NCI-H1105 treated with DMSO at 0.1 percent for 48 hours (cell line): ENCODE data around the gene FKRP.
A peak's percentile ranks its signal among the peaks of the same experiment; 100 is the strongest.
"Not testable (repeated sequence)": the region's sequence is repeated elsewhere in the genome, so short reads cannot be mapped to it uniquely, and the experiment has no call there.

Experiments used
- DNase-seq: peaks from one replicate; lab custom pipeline; 2025; lab: John Stamatoyannopoulos, UW

Gene FKRP

GRCh38 chr19:46759817-46760333, 14.0 kb downstream of the FKRP start:
- DNase-seq, result no peak

GRCh38 chr19:46760363-46760762, 14.5 kb downstream of the FKRP start:
- DNase-seq, result no peak

GRCh38 chr19:46760897-46761296, 15.0 kb downstream of the FKRP start:
- DNase-seq, result not testable (repeated sequence)

GRCh38 chr19:46761418-46761831, 15.6 kb downstream of the FKRP start:
- DNase-seq, result no peak

GRCh38 chr19:46762245-46762890, 16.5 kb downstream of the FKRP start:
- DNase-seq, result no peak

GRCh38 chr19:46764817-46765291, 19.0 kb downstream of the FKRP start:
- DNase-seq, result no peak

- DNase-seq, result peak; percentile 6
These were observed 20.9 kb downstream of the FKRP start for GRCh38 chr19:46766569-46767317.

GRCh38 chr19:46768746-46769145, 22.9 kb downstream of the FKRP start:
- not testable (repeated sequence) for DNase-seq

GRCh38 chr19:46772170-46773017, 26.5 kb downstream of the FKRP start:
- no peak for DNase-seq

GRCh38 chr19:46773018-46773399, 27.2 kb downstream of the FKRP start:
- no peak for DNase-seq

GRCh38 chr19:46775642-46776258, 29.9 kb downstream of the FKRP start:
- DNase-seq, result no peak

GRCh38 chr19:46776927-46777911, 31.4 kb downstream of the FKRP start:
- no peak for DNase-seq

GRCh38 chr19:46777956-46778645, 32.2 kb downstream of the FKRP start:
- DNase-seq, result not testable (repeated sequence)

- DNase-seq, result no peak
These were observed 36.6 kb downstream of the FKRP start for GRCh38 chr19:46782355-46783019.

- peak; percentile 81 for DNase-seq
These were observed 37.8 kb downstream of the FKRP start for GRCh38 chr19:46783670-46784069.

- peak; percentile 3 for DNase-seq
These were observed 38.6 kb downstream of the FKRP start for GRCh38 chr19:46784262-46785053.

- no peak for DNase-seq
These were observed 39.5 kb downstream of the FKRP start for GRCh38 chr19:46785054-46785979.

GRCh38 chr19:46785980-46786235, 40.1 kb downstream of the FKRP start:
- DNase-seq, result no peak
